ENCODE measurements around the gene INAFM2.

- TF ChIP-seq POLR2A (IDR thresholded peaks at IDR 0.05) (no peak), CTCF (IDR thresholded peaks at IDR 0.05) (no peak)
Measured at GRCh38 chr15:40323953-40324937, 753 bp downstream of the INAFM2 start.

Measured in heart left ventricle (tissue), 13 donors.